ENCODE measurements around the gene STIMATE. TPM values are rescaled to one million over a fixed set of nuclear protein-coding genes. Genes with fewer than 3 reads are reported as not detected.

STIMATE gene
- total RNA-seq, 2 donors from 2014 or later: 20.3 to 23.7 TPM

GRCh38 chr3:52857864-52858263 lies 39.5 kb downstream of the STIMATE start:
- H3K9me3 Mint-ChIP-seq: no peaks in the 10 kb centered on the region
- DNase-seq: no peak
- WGBS, 2 experiments (ENCODE audit: insufficient coverage in 1 of 2, insufficient read length in 1 of 2): 90 to 98% methylated on average over 3 to 5 of the region's 5 CpGs
- Histone ChIP-seq H3K27me3 (ENCODE audit: control insufficient read depth, insufficient read depth, low read length, poor library complexity, severe bottlenecking) (no peaks in the 10 kb centered on the region), H3K4me3 (ENCODE audit: low read length) (no peak overlapping the region), H3K4me1 (ENCODE audit: control insufficient read depth, insufficient read depth, low read length) (no peaks in the 10 kb centered on the region), H3K27ac (ENCODE audit: low read depth, low read length) (no peak overlapping the region), H3K9ac (ENCODE audit: extremely low read depth, low read length, poor library complexity, severe bottlenecking) (no peak overlapping the region), H3K9me3 (ENCODE audit: control insufficient read depth, low read length) (no peaks in the 10 kb centered on the region), H3K36me3 (ENCODE audit: control insufficient read depth, insufficient read depth, low read length) (no peaks in the 10 kb centered on the region)
- H3K36me3 Mint-ChIP-seq (ENCODE audit: low read depth): peaks cover 5% of the 10 kb centered on the region
- no peak overlapping the region for H3K4me3 Mint-ChIP-seq
- TF ChIP-seq, protein P1, sequence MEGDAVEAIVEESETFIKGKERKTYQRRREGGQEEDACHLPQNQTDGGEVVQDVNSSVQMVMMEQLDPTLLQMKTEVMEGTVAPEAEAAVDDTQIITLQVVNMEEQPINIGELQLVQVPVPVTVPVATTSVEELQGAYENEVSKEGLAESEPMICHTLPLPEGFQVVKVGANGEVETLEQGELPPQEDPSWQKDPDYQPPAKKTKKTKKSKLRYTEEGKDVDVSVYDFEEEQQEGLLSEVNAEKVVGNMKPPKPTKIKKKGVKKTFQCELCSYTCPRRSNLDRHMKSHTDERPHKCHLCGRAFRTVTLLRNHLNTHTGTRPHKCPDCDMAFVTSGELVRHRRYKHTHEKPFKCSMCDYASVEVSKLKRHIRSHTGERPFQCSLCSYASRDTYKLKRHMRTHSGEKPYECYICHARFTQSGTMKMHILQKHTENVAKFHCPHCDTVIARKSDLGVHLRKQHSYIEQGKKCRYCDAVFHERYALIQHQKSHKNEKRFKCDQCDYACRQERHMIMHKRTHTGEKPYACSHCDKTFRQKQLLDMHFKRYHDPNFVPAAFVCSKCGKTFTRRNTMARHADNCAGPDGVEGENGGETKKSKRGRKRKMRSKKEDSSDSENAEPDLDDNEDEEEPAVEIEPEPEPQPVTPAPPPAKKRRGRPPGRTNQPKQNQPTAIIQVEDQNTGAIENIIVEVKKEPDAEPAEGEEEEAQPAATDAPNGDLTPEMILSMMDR (conservative IDR thresholded peaks at IDR 0.05): no peak
- H3K27ac Mint-ChIP-seq: no peak overlapping the region
- H3K4me1 Mint-ChIP-seq: no peaks in the 10 kb centered on the region
- H3K27me3 Mint-ChIP-seq (ENCODE audit: insufficient read depth): no peaks in the 10 kb centered on the region

DNA sequence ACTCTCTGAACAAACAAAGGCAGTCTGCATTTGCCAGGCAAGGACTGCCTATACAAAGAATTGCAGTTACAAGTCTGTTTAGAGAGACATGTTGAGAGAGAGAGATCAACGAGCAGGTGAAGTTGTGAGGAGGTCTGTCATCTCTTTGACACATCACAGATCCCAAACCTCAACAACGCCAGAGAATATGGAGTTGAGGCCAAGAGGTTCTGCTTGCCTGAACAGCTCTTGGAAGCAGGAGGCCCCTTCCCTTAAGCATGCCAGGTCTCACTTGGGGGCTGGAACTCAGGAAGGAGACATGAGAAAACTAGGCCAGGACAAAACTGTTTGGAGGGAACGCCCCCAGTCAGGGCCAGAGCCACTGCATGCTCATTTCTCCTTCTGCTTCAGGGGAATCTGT lies 40.2 kb downstream of the STIMATE start:
- Mint-ChIP-seq H3K9me3 (no peaks in the 10 kb centered on the region), H3K36me3 (ENCODE audit: low read depth) (peaks cover 3% of the 10 kb centered on the region), H3K4me3 (no peak overlapping the region), H3K4me1 (no peaks in the 10 kb centered on the region), H3K27ac (no peak overlapping the region), H3K27me3 (ENCODE audit: insufficient read depth) (no peaks in the 10 kb centered on the region)
- H3K27ac ChIP-seq (ENCODE audit: low read depth, low read length): no peak overlapping the region
- TF ChIP-seq, protein P1 (conservative IDR thresholded peaks at IDR 0.05): no peak
- no peak overlapping the region for H3K9ac ChIP-seq (ENCODE audit: extremely low read depth, low read length, poor library complexity, severe bottlenecking)
- no peaks in the 10 kb centered on the region for H3K9me3 ChIP-seq (ENCODE audit: control insufficient read depth, low read length)
- DNase-seq: no peak
- H3K36me3 ChIP-seq (ENCODE audit: control insufficient read depth, insufficient read depth, low read length): peaks cover 7% of the 10 kb centered on the region
- WGBS, 2 experiments (ENCODE audit: insufficient coverage in 1 of 2, insufficient read length in 1 of 2): 92 to 100% methylated on average over 1 to 3 of the region's 3 CpGs
- H3K4me1 ChIP-seq (ENCODE audit: control insufficient read depth, insufficient read depth, low read length): no peaks in the 10 kb centered on the region
- no peak overlapping the region for H3K4me3 ChIP-seq (ENCODE audit: low read length)
- H3K27me3 ChIP-seq (ENCODE audit: control insufficient read depth, insufficient read depth, low read length, poor library complexity, severe bottlenecking): no peaks in the 10 kb centered on the region

DNA sequence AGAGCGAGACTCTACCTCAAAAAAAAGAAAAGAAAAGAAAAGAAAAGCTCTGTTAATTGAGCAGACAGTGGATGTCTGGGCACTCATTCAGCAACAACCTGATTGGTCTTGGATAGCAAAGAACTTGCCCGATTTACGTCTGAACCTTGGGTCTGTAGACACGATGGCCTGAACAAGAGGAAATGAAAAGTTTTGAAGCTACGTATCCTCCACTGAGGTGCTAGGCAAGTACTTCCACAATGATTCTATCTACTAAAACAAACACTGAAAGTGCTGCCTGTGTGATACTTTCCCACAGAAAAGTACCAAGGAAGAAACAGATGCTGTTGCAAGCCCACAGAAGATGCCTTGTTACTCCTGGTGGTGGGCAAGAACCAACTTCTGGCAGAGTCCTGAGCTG lies 40.7 kb downstream of the STIMATE start:
- Histone ChIP-seq H3K27ac (ENCODE audit: low read depth, low read length) (no peak overlapping the region), H3K9ac (ENCODE audit: extremely low read depth, low read length, poor library complexity, severe bottlenecking) (no peak overlapping the region), H3K36me3 (ENCODE audit: control insufficient read depth, insufficient read depth, low read length) (peaks cover 11% of the 10 kb centered on the region), H3K27me3 (ENCODE audit: control insufficient read depth, insufficient read depth, low read length, poor library complexity, severe bottlenecking) (no peaks in the 10 kb centered on the region), H3K9me3 (ENCODE audit: control insufficient read depth, low read length) (no peaks in the 10 kb centered on the region), H3K4me1 (ENCODE audit: control insufficient read depth, insufficient read depth, low read length) (no peaks in the 10 kb centered on the region), H3K4me3 (ENCODE audit: low read length) (no peak overlapping the region)
- no peak for DNase-seq
- H3K4me3 Mint-ChIP-seq: no peak overlapping the region
- H3K36me3 Mint-ChIP-seq (ENCODE audit: low read depth): peaks cover 4% of the 10 kb centered on the region
- WGBS, 2 experiments (ENCODE audit: insufficient coverage in 1 of 2, insufficient read length in 1 of 2): 92 to 93% methylated on average over 2 to 5 of the region's 5 CpGs
- TF ChIP-seq, protein P1 (conservative IDR thresholded peaks at IDR 0.05): no peak
- no peaks in the 10 kb centered on the region for H3K27me3 Mint-ChIP-seq (ENCODE audit: insufficient read depth)
- H3K4me1 Mint-ChIP-seq: no peaks in the 10 kb centered on the region
- H3K9me3 Mint-ChIP-seq: no peaks in the 10 kb centered on the region
- no peak overlapping the region for H3K27ac Mint-ChIP-seq
